NCI-H1105 treated with DMSO at 0.1 percent for 48 hours (cell line): ENCODE measurements around the gene ZNF282.
"Not testable (repeated sequence)": the region's sequence is repeated elsewhere in the genome, so short reads cannot be mapped to it uniquely, and the experiment has no call there.

Experiments used
- DNase-seq: peaks from one replicate; lab custom pipeline; 2025; lab: John Stamatoyannopoulos, UW

The ZNF282 gene

DNA sequence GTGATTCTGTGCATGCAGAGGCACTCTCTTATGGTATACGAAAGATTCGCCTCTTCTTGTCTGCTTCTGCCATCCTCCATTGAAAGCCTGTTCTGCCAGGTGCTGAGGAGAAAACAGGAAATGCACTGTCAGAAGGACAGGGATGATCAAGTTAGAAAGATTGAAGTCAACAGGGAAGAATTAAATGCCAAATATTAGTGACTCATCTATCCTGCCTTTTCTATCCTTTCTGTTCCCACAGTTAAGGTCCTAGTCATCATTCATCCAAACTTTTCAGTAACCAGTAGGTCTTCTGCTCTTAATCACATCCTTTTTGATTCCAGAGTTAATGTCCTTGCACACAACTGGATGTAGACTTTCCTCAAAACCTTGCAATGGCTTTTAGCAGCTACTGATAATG lies 61.8 kb downstream of the ZNF282 start:
- DNase-seq: no peak

GRCh38 chr7:149261316-149261828 lies 66.0 kb downstream of the ZNF282 start:
- DNase-seq: peak; percentile 1

DNA sequence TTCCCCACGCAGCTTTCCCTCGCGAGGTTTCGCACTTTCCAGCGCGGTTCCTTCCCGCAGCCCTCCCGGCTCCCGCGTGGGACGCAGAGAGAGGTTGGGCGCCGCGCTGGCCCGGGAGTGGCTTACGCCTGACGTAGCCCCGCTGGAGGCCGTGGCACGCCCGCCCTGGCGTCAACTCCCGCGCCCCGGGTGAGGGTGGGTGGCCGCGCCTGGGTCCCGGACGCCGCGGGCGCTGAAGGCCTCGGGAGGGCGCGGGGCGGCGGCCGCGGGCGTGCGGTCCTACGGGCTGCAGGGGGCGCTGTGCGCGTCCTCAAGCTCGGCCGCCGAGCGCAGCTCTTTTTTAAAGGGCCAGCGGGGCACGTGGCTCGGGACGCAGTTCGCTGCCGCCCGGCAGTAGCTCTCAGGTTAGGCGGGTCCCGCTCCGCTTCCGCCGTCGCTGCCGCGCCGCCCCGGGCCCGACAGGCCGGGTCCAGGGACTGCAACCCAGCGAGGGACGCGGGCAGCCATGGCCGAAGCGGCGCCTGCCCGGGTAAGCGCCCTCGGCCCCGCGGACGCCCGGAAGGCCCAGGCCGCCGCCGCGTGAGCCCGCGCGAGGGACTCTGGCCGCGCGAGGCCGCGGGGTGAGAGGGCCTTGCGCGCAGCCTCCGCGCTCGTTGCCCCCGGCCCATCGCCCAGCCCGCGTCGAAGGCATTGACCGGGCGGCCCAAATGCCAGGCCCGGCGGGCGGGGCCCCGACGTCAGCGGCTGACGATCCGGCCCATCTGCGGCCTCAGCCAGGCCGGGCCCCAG lies 66.7 kb downstream of the ZNF282 start, which contains the start of gene ZNF783:
Gene ZNF783, plus strand, starts transcription at position 368 of the 789 bp plus-strand sequence. Its CDS starts 138 bp downstream, at position 506.
- peak; percentile 79 for DNase-seq

GRCh38 chr7:149266451-149266850 lies 71.1 kb downstream of the ZNF282 start:
- no peak for DNase-seq

GRCh38 chr7:149267733-149268132 lies 72.4 kb downstream of the ZNF282 start:
- no peak for DNase-seq

- DNase-seq: not testable (repeated sequence)
These were observed 79.1 kb downstream of the ZNF282 start for GRCh38 chr7:149274424-149274823.
